ENCODE measurements around the gene BTF3. TPM values are rescaled to one million over a fixed set of nuclear protein-coding genes. Genes with fewer than 3 reads are reported as not detected.

Gene BTF3
- total and polyA plus RNA-seq, 2 donors: 324 to 712 TPM

- H3K4me3 ChIP-seq (ENCODE audit: low read depth, low read length): no peak overlapping the region
- H3K36me3 ChIP-seq (ENCODE audit: insufficient read depth): no peaks in the 10 kb centered on the region
- WGBS: 68% methylated on average over 9 of the region's 9 CpGs
- H3K4me1 ChIP-seq (ENCODE audit: insufficient read depth): no peaks in the 10 kb centered on the region
- DNase-seq (ENCODE audit: extremely low spot score): no peak
- H3K27ac ChIP-seq (ENCODE audit: low read depth): no peak overlapping the region
Measured at GRCh38 chr5:73544429-73545402, 46.5 kb downstream of the BTF3 start.

- no peak for DNase-seq (ENCODE audit: extremely low spot score)
- no peak overlapping the region for H3K27ac ChIP-seq (ENCODE audit: low read depth)
- H3K4me3 ChIP-seq (ENCODE audit: low read depth, low read length): no peak overlapping the region
- H3K36me3 ChIP-seq (ENCODE audit: insufficient read depth): no peaks in the 10 kb centered on the region
- WGBS: 65% methylated on average over 1 of the region's 1 CpG
- H3K4me1 ChIP-seq (ENCODE audit: insufficient read depth): no peaks in the 10 kb centered on the region
Measured at GRCh38 chr5:73545403-73545779, 47.1 kb downstream of the BTF3 start.

- Histone ChIP-seq H3K27ac (ENCODE audit: low read depth) (no peak overlapping the region), H3K4me1 (ENCODE audit: insufficient read depth) (no peaks in the 10 kb centered on the region), H3K36me3 (ENCODE audit: insufficient read depth) (no peaks in the 10 kb centered on the region), H3K4me3 (ENCODE audit: low read depth, low read length) (no peak overlapping the region)
- DNase-seq (ENCODE audit: extremely low spot score): no peak
- WGBS: 81% methylated on average over 1 of the region's 1 CpG
Measured at GRCh38 chr5:73550016-73550415, 51.8 kb downstream of the BTF3 start.

DNA sequence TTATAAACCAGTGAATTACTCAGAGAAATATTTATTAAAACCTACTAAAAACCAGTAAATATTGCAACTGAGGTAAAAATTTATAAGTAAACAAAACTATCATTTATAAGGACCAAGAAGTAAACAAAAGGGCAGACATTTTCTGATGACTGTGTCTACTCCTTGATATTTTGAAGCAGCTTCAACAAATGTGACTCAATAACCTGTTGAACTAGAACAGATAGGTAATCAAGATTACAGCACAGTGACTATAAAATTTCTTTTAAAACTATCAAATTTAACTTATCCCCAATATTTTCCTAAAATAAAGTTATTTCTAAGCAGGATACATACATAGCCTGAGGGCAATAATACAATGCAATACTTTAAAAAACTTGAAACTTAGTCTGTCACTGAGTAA, 54.4 kb downstream of the BTF3 start:
- H3K4me1 ChIP-seq (ENCODE audit: insufficient read depth): no peaks in the 10 kb centered on the region
- H3K36me3 ChIP-seq (ENCODE audit: insufficient read depth): no peaks in the 10 kb centered on the region
- no peak overlapping the region for H3K27ac ChIP-seq (ENCODE audit: low read depth)
- H3K4me3 ChIP-seq (ENCODE audit: low read depth, low read length): no peak overlapping the region
- DNase-seq (ENCODE audit: extremely low spot score): no peak

Other genes starting within 250 kb of the BTF3 start
- gene FOXD1, start 49.7 kb upstream of the BTF3 start, total RNA-seq: 0.58 TPM
- 0.30 TPM for gene FOXD1, start 49.7 kb upstream of the BTF3 start, polyA plus RNA-seq
- gene ANKRA2, start 67.2 kb downstream of the BTF3 start, total RNA-seq: 61.8 TPM
- gene ANKRA2, start 67.2 kb downstream of the BTF3 start, polyA plus RNA-seq: 20.6 TPM
- gene UTP15, start 67.3 kb downstream of the BTF3 start, total RNA-seq: 24.7 TPM
- 5.3 TPM for gene UTP15, start 67.3 kb downstream of the BTF3 start, polyA plus RNA-seq
- 16.9 TPM for gene ARHGEF28, start 127.8 kb downstream of the BTF3 start, total RNA-seq
- 2.3 TPM for gene ARHGEF28, start 127.8 kb downstream of the BTF3 start, polyA plus RNA-seq